Common myeloid progenitor, CD34-positive (primary cell): ENCODE measurements around the gene COL4A2.

Source experiments
- CTCF ChIA-PET: fragments of 350-600 bp; sonication (Branson Sonifier 250); formaldehyde crosslinking; loops from one replicate; lab custom pipeline; 2021; ENCODE audit warnings: antibody characterized with exemption; lab: Charles Lee
- POLR2A ChIA-PET: fragments of 350-600 bp; sonication (Branson Sonifier 250); formaldehyde crosslinking; loops from one replicate; lab custom pipeline; 2021; ENCODE audit warnings: antibody characterized with exemption; lab: Charles Lee
- DNase-seq, 3 donors: peaks; one replicate each; pipeline versions ENCODE4 v3.0.0 to v3.0.0-alpha.2; 2013
- H3K27ac ChIP-seq, 2 experiments: 1 replicate in 1 of 2; 2 replicates in 1 of 2; pipeline ENCODE4 v1.7.0; 2013; ENCODE audit warnings: inconsistent platforms in 2 of 2, low read length in 2 of 2, mild to moderate bottlenecking in 2 of 2, low read depth in 1 of 2, moderate library complexity in 1 of 2; ENCODE audit not compliant: severe bottlenecking in 2 of 2, insufficient read depth in 1 of 2, poor library complexity in 1 of 2
- H3K27me3 ChIP-seq, 5 experiments: replicated peaks in 2 of 5; 1 replicate in 3 of 5; 2 replicates in 2 of 5; pipeline versions ENCODE4 v1.6.1 to v1.7.0; 2013; ENCODE audit warnings: low read length in 4 of 5, mild to moderate bottlenecking in 2 of 5, moderate library complexity in 2 of 5, inconsistent platforms in 1 of 5; ENCODE audit not compliant: insufficient read depth in 5 of 5, control insufficient read depth in 4 of 5
- H3K36me3 ChIP-seq, 4 experiments: 1 replicate in 2 of 4; 2 replicates in 2 of 4; pipeline versions ENCODE4 v1.6.1 to v1.7.0; 2013; ENCODE audit warnings: low read length in 3 of 4, control low read depth in 1 of 4, mild to moderate bottlenecking in 1 of 4; ENCODE audit not compliant: control insufficient read depth in 4 of 4, insufficient read depth in 4 of 4
- H3K4me1 ChIP-seq, 4 experiments: 1 replicate in 3 of 4; 2 replicates in 1 of 4; pipeline versions ENCODE4 v1.6.1 to v1.7.1; 2013; ENCODE audit warnings: low read length in 3 of 4, mild to moderate bottlenecking in 3 of 4, control low read depth in 1 of 4, inconsistent platforms in 1 of 4, moderate library complexity in 1 of 4; ENCODE audit not compliant: control insufficient read depth in 4 of 4, insufficient read depth in 4 of 4; ENCODE audit errors: control extremely low read depth in 1 of 4
- H3K4me3 ChIP-seq, 7 experiments: 1 replicate in 4 of 7; 2 replicates in 3 of 7; pipeline versions ENCODE4 v1.5.1 to v1.7.0; 2013; ENCODE audit warnings: mild to moderate bottlenecking in 7 of 7, low read length in 6 of 7, moderate library complexity in 6 of 7, inconsistent platforms in 2 of 7, low read depth in 2 of 7, control low read depth in 1 of 7; ENCODE audit not compliant: insufficient read depth in 4 of 7, control insufficient read depth in 1 of 7; ENCODE audit errors: extremely low read depth in 1 of 7
- H3K9me3 ChIP-seq, 5 experiments: 1 replicate in 4 of 5; 2 replicates in 1 of 5; pipeline versions ENCODE4 v1.6.1 to v1.7.1; 2013; ENCODE audit warnings: low read length in 4 of 5, mild to moderate bottlenecking in 2 of 5, inconsistent platforms in 1 of 5, low read depth in 1 of 5, moderate library complexity in 1 of 5; ENCODE audit not compliant: control insufficient read depth in 4 of 5, insufficient read depth in 2 of 5; ENCODE audit errors: control extremely low read depth in 1 of 5
- WGBS: methylation state at CpG from one replicate; pipeline ENCODE4 v1.1.5; 2013; ENCODE audit not compliant: insufficient coverage; 5-methylcytosine and 5-hydroxymethylcytosine counted together

COL4A2 gene

DNA sequence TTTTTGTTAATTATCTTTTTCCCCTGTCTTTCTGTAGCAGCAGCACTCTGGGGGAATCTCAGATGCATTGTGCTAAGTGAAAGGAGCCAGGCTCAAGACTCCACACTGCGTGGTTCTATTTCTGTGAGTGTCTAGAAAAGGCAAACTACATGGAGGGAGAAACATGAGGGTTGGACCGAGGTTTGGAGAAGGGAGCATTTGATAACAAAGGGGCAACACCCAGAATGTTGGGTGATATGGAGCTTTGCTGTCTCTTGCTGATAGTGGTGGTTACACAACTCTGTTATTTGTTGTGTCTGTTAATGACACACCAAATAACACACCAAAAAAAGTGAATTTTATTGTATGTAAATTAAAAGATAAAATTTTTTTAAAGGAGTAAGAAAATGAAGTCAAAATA is 107.8 kb downstream of the COL4A2 start:
- Histone ChIP-seq H3K4me1 (peaks cover 0 to 2% (median under 1%) of the 10 kb centered on the region in 4 experiments), H3K27me3 (peaks cover 12 to 98% (median 58%) of the 10 kb centered on the region in 5 experiments), H3K36me3 (no peaks in the 10 kb centered on the region), H3K9me3 (no peaks in the 10 kb centered on the region), H3K27ac (no peak overlapping the region), H3K4me3 (no peak overlapping the region)
- CTCF ChIA-PET, result interaction anchor here (1.2 to 1.7 kb wide), 2 partner anchors 14 to 194 kb away, joined by 3 to 6 read pairs; no protein-coding TSS in a partner anchor
- DNase-seq, result no peak
- 100% methylated on average over 1 of the region's 2 CpGs for WGBS
- POLR2A ChIA-PET, result no interaction called here

DNA sequence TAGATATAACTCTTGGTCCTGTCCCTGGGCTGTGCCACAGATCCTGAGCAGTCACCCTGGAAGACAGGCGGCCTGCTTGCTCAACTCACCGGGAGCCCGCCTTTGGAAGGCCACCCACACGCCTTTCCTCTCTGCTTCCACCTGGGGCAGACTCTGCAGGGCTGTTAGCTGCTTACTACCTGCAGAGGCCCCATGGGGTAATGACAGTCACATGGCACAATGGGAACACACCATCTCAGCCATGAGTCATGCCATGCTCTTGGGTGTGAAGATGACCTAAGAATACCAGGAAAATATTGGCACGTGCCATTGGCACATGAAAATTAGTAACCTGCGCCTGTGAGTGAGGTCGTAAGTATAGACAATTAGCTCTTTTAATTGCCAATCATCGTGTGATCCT is 108.6 kb downstream of the COL4A2 start:
- Histone ChIP-seq H3K36me3 (no peaks in the 10 kb centered on the region), H3K4me1 (peaks cover 0 to 9% (median 4%) of the 10 kb centered on the region in 4 experiments), H3K27me3 (peaks cover 12 to 98% (median 53%) of the 10 kb centered on the region in 5 experiments), H3K4me3 (no peak overlapping the region), H3K9me3 (peaks cover 0 to under 1% (median 0%) of the 10 kb centered on the region in 5 experiments), H3K27ac (no peak overlapping the region)
- 96% methylated on average over 8 of the region's 8 CpGs for WGBS
- ChIA-PET CTCF (interaction anchor here (1.2 to 1.7 kb wide), 2 partner anchors 14 to 195 kb away, joined by 3 to 6 read pairs; no protein-coding TSS in a partner anchor), POLR2A (no interaction called here)
- peak in 2 of 3 donors; percentile 27 to 46 for DNase-seq

GRCh38 chr13:110416131-110417025 is 109.3 kb downstream of the COL4A2 start:
- Histone ChIP-seq H3K9me3 (peaks cover 0 to 4% (median 0%) of the 10 kb centered on the region in 5 experiments), H3K27me3 (peaks cover 12 to 92% (median 49%) of the 10 kb centered on the region in 5 experiments), H3K4me1 (peaks cover 2 to 16% (median 11%) of the 10 kb centered on the region in 4 experiments), H3K36me3 (no peaks in the 10 kb centered on the region), H3K27ac (no peak overlapping the region), H3K4me3 (no peak overlapping the region)
- CTCF ChIA-PET, result interaction anchor here (1.2 to 1.7 kb wide), 2 partner anchors 15 to 196 kb away, joined by 3 to 6 read pairs; no protein-coding TSS in a partner anchor
- POLR2A ChIA-PET, result no interaction called here
- no peak for DNase-seq
- WGBS, result 93% methylated on average over 7 of the region's 7 CpGs

GRCh38 chr13:110418944-110419343 is 111.9 kb downstream of the COL4A2 start:
- Histone ChIP-seq H3K36me3 (no peaks in the 10 kb centered on the region), H3K4me3 (no peak overlapping the region), H3K27ac (no peak overlapping the region), H3K4me1 (peaks cover 6 to 30% (median 22%) of the 10 kb centered on the region in 4 experiments), H3K27me3 (peaks cover 12 to 86% (median 54%) of the 10 kb centered on the region in 5 experiments), H3K9me3 (peaks cover 0 to 4% (median 0%) of the 10 kb centered on the region in 5 experiments)
- 80% methylated on average over 4 of the region's 9 CpGs for WGBS
- no peak for DNase-seq
- ChIA-PET CTCF (interaction anchor here (2.4 kb wide), 1 partner anchor 197 kb away, joined by 6 read pairs; no protein-coding TSS in a partner anchor), POLR2A (no interaction called here)

GRCh38 chr13:110419381-110419791 is 112.3 kb downstream of the COL4A2 start:
- Histone ChIP-seq H3K4me1 (peaks cover 6 to 30% (median 22%) of the 10 kb centered on the region in 4 experiments), H3K4me3 (no peak overlapping the region), H3K9me3 (peaks cover 0 to 4% (median 0%) of the 10 kb centered on the region in 5 experiments), H3K27me3 (peaks cover 12 to 86% (median 56%) of the 10 kb centered on the region in 5 experiments), H3K36me3 (no peaks in the 10 kb centered on the region), H3K27ac (no peak overlapping the region)
- ChIA-PET CTCF (interaction anchor here (2.4 kb wide), 1 partner anchor 198 kb away, joined by 6 read pairs; no protein-coding TSS in a partner anchor), POLR2A (no interaction called here)
- DNase-seq, result no peak
- 93% methylated on average over 5 of the region's 14 CpGs for WGBS

DNA sequence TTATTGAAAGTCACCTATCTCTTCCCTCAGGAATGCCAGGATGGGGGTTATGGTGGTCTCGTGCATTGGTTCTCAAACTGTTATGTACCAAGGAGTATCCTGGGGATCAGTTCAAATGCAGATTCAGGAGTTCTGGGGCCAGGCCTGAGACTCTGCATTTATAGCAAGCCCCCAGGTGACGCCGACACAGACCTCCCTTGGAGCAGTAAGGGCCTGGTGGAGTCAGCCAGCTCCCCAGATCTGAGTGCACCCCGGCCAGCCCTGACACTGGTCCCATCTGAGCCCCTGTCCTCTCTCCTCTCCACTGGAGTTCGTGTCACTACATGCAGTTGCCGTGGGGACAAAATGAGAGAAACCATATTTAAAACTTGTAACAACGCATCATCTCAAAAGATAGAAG is 112.9 kb downstream of the COL4A2 start:
- H3K4me1 ChIP-seq, result peaks cover 6 to 30% (median 22%) of the 10 kb centered on the region in 4 experiments
- H3K27me3 ChIP-seq, result peaks cover 12 to 86% (median 57%) of the 10 kb centered on the region in 5 experiments
- no peak for DNase-seq
- H3K27ac ChIP-seq, result no peak overlapping the region
- WGBS, result 87% methylated on average over 4 of the region's 7 CpGs
- H3K4me3 ChIP-seq, result no peak overlapping the region
- ChIA-PET POLR2A (no interaction called here), CTCF (interaction anchor here (1.0 to 2.4 kb wide), 2 partner anchors 8 to 198 kb away, joined by 4 to 6 read pairs; no protein-coding TSS in a partner anchor)
- peaks cover 0 to 4% (median 0%) of the 10 kb centered on the region in 5 experiments for H3K9me3 ChIP-seq
- no peaks in the 10 kb centered on the region for H3K36me3 ChIP-seq
